HG03135 (cell line): ENCODE measurements around the gene SMARCD2.
"Not testable (repeated sequence)": the region's sequence is repeated elsewhere in the genome, so short reads cannot be mapped to it uniquely, and the experiment has no call there.

Source experiments
- ATAC-seq: cut with Tn5 transposase; IDR thresholded peaks from one replicate; pipeline ENCODE4 v1.9.1; 2021; ENCODE audit warnings: mild to moderate bottlenecking, moderate library complexity; ENCODE audit not compliant: unreplicated experiment

SMARCD2 gene

DNA sequence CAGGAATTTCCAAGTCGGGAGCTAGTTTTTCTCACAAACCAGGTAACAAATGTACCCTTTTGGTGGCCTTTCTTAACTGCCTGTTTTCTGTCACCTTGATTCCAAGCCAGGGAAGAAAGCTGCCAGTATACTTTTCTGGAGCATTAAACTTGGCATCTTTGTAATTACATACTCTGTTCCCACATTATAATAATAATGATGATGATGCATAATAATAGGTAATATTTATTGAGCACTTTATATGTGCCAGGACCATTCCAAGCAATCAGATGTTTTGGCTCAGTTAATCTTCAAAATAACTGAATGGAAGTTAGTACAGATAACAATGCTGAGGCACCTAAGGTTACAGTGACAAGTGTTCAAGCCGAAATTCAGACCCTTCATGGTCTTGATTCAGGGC lies 26.4 kb downstream of the SMARCD2 start:
- no peak for ATAC-seq

DNA sequence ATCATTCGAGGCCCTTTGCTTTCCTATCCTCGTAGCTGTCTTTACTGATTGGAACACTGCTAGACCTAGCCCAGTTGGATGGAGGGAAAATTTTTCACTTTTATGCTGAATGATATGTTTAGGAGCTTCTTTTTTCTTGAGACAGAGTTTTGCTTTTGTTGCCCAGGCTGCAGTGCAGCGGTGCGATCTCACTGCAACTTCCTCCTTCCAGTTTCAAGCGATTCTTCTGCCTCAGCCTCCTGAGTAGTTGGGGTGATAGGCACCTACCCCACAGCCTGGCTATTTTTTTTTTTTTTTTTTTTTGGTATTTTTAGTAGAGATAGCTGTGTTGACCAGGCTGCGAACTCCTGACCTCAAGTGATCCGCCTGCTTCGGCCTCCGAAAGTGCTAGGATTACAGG lies 32.5 kb downstream of the SMARCD2 start:
- ATAC-seq = no peak

DNA sequence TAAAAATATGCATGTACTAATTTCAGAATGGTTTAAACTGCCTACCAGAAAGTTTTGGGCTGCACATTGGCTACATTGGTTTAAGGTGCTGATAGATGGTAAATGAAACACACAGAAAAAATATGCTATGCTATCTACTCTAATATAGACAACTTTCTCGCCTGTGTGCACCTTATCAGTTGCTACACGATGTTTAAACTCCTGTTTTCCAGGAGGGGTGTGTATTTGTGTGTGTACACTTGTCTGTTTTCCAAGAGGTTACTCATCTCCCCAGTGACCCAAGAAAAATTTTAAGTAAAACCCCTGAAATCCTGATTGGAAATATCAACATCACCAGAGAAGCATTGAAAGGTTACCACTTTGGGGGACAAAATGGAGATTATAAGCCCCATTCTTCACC lies 36.9 kb downstream of the SMARCD2 start:
- no peak for ATAC-seq

DNA sequence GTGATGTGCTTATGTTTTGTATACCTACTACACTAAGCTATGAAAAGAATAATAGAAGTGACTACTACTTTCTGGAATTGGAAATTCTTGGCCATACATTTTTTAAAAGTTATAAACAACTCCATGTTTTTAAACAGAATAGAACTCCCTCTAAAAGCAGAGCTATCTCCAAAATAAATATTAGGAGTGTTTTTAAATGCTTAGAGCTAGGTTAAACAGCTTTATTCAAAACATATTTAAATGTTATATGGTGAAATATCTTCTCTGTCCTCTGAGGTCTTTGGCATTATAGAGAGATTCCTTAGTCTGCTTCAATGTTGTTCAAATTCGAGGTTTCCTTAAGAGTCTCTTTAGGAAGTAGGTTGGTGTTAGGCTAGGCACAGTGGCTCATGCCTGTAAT lies 38.2 kb downstream of the SMARCD2 start:
- no peak for ATAC-seq

DNA sequence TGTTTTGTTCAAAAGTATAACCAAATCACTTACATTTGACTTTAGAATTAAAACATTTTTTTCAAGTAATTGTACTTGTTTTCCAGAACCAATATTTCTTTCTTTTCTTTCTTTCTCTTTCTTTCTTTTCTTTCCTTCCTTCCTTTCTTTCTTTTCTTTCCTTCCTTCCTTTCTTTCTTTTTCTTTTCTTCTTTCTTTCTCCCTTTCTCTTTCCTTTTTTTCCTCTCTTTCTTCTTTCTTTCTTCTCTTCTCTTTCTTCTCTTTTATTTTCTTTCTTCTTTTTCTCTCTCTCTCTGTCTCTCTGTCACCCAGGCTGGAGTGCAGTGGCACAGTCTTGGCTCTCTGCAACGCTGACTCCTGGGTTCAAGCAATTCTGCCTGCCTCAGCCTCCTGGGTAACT lies 41.7 kb downstream of the SMARCD2 start:
- ATAC-seq = no peak

DNA sequence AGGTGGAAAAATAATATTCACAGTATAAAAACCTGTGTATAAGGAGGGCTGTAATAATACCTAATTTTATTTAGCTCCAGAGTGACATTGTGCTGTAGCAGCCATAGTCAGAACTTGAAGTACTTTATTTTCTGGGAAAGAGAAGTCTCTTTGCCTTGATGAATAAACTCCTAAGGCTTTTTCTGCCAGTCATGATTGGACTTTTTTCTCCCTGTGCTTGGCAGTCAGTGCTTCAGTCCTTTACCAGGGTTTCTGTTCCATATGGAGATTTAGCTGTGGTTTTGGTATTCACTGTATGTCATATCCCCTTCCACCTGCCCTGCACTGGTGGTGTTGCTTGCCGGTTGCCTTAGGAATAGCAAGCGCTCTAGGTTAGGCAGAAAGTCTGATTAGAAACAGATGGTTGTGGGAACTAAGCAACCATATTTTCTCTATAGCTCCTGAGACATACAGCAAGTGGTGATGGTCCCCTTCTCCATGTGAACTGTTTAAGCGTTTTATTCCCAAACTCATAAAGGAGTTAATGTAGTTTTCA lies 43.8 kb downstream of the SMARCD2 start:
- ATAC-seq = no peak

DNA sequence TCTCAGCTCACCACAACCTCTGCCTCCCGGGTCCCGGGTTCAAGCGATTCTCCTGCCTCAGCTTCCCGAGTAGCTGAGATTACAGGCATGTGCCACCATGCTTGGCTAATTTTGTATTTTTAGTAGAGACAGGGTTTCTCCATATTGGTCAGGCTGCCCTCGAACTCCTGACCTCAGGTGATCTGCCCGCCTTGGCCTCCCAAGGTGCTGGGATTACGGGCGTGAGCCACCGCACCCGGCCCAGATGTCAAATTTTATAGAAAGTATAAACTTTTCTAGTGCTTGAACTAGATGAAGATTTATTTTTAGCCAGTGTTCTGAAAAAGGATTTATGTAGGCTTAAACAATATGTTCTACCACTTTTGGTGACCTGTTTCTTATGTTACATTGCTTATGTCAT lies 46.1 kb downstream of the SMARCD2 start:
- not testable (repeated sequence) for ATAC-seq

DNA sequence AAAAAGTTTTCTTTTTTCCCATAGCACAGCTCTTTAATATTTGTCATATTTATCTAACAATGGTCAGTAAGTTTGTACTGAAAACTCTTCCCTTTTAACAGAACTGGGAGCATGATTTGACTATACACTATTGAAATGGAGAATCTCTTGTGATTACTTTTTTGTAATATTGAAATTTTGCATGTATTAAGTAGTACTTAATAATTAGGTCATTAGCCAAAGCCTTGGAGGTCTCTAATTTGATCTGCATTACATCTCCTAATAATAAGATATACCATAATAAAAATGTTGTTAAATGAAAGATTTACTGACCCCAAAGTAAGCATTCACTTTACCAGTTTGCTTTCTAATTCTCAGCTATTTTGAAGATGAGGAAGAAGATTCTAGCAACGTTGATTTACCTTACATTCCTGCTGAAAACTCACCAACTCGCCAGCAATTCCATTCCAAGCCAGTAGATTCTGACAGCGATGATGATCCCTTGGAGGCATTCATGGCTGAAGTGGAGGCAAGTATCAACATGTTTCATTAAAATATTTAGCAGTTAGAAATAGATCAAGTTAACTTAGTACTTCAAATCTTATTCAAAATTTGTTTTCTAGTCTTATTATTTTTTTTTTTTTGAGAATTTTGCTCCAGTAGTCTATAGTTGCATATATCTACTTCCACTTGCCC lies 50.3 kb downstream of the SMARCD2 start:
- ATAC-seq = no peak

DNA sequence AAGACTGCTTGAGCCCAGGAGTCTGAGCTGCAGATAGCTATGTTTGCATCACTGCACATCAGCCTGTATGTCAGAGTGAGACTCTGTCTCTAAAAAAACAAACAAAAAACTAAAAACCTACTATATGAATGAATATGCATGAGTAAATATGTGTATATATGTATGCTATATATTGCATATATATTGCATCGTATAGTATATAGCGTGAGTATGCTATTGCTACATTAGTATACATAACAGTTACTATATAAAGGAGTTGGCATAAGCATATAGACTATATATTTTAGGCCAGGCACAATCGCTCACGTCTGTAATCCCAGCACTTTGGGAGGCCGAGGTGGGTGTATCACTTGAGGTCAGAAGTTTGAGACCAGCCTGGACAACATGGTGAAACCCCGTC lies 52.4 kb downstream of the SMARCD2 start:
- ATAC-seq = no peak

DNA sequence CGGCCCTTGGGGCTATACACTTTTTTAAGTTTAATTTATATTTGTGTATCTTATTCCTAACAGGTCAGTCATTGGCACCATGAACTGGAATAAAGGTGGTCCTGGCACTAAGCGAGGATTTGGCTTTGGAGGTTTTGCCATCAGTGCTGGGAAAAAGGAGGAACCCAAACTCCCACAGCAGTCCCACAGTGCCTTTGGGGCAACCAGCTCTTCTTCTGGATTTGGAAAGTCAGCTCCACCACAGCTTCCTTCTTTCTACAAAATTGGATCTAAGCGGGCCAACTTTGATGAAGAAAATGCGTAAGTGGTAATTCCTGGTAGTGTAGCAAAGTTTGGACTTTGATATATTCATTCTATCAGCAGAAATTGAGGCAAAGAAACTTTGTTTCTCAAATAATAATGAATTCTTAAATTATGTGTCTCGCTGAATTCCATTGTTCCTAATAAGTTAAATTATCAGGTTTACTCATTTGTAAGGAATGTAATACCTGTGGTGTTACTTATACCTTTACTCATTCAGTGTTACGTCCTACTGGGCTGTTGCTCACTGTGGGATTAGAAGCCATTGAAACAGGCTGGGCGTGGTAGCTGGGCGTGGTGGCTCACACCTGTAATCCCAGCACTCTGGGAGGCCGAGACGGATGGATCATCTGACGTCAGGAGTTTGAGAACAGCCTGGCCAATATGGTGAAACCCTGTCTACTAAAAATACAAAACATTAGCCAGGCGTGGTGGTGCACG lies 55.3 kb downstream of the SMARCD2 start:
- no peak for ATAC-seq

DNA sequence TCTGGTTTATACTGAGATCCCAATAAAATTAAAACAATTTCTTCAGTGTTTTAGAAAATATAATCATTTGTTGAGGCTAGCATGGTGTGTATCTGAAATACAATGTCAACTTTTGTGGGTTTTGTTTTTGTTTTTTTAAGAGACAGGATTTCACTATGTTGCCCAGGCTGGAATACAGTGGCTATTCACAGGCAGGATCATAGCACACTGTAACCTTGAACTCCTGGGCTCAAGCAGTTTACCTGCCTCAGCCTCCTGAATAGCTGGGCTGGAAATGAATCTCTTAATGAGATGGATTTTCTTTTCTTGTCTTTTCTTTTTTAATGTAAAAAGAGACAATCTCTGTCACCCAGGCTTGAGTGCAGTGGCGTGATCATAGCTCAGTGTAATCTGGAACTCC lies 56.4 kb downstream of the SMARCD2 start:
- no peak for ATAC-seq

DNA sequence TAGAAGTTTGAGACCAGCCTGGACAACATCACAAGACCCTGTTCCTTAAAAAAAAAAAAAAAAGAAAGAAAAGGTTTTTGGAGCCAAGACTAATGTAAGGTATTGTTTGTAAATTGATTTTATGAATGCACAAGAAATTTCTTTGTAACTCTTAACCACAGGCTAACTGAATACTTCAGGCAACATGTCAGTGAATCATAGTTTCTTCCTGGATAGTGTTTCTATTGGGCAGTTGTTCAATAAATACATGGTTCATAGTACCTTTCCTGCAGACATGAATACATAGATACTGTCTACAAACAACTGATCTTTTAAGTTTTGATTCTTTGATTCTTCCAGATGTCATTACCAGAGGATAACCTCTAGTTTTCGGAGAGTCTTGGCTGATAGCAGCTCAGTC lies 56.9 kb downstream of the SMARCD2 start:
- ATAC-seq = no peak

DNA sequence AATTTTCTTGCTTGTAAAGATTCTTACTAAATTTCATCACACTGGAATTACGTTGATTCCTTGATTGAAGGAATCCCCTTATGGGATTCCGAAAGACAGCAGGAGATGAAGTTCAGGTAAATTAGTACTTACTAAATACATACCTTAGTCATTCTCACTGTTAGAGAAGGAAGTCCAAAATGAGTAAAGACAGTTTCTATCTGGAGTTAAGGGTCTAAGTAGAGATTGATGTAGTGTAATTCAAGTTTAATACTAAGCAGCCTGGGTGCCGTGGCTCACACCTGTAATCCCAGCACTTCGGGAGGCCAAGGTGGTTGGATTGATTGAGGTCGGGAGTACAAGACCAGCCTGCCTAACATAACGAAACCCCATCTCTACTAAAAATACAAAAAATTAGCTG lies 59.0 kb downstream of the SMARCD2 start:
- ATAC-seq = no peak
